ENCODE results near the gene FAM174C. TPM values are rescaled to one million over a fixed set of nuclear protein-coding genes. Genes with fewer than 3 reads are reported as not detected.

FAM174C gene
- 25.6 and 30.5 TPM in 2 replicates for total RNA-seq

GRCh38 chr19:1275260-1275975 lies at the start of gene FAM174C:
Gene FAM174C, plus strand, starts transcription at chr19:1275530. Its CDS starts 20 bp downstream, at chr19:1275550.

DNA sequence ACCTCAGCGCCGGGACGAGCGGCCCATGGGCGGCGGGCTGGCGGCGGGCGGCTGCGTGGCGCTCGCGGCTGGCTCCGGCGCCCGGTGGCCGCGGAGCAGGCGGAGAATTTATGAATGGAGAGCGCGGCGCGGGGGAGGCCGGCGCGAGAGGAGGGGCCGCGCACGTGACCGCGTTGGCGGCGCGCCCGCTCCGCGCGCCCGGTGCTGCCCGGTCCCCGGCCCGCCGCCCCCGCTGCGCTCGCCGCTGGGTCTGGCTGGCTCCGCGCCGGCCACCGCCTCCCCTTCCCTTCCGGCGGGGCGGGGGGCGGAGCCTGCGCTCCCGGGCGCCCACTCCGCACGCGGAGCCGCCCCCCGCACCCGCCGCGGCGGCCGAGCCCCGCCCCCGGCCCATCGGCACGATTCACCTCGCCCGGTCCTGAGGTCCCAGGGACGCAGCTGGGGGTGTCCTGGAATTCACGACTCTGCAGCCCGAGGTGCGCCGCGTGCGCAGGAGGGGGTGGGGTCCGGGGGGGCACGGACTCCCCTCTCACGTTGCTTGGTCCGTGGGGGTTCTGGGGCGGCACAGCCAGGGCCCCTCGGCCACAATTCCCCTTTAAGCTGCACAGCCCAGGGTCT lies 37.5 kb upstream of the FAM174C start, which contains the start of gene CBARP:
Gene CBARP (minus strand): TSS at position 252 of the 615 bp plus-strand sequence. CDS start 1,905 bp downstream, outside the sequence.

DNA sequence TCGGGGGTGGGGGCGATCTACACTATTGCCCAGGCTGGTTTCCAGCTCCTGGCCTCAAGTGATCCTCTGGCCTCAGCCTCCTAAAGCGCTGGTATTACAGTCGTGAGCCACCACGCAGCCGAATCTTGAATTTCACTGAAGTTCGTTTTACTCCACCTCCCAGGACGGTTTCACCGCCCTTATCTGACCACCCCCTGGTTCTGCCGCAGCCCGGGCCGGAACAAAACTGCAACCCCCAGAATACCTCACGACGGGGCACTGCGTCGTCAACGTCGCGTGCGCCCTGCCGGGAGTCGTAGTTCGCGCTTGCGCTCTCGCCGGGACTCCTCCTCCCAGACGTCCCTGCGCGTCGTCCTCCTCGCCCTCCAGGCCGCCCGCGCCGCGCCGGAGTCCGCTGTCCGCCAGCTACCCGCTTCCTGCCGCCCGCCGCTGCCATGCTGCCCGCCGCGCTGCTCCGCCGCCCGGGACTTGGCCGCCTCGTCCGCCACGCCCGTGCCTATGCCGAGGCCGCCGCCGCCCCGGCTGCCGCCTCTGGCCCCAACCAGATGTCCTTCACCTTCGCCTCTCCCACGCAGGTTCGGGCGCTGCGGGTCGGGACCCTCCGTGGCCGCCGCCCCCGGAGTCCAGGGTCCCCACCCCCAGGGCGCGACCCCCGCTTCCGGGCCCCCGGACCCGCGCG lies 33.8 kb upstream of the FAM174C start, which contains the start of gene ATP5F1D:
Gene ATP5F1D (plus strand): TSS at position 335 of the 679 bp plus-strand sequence. CDS start 100 bp downstream, at position 435.

DNA sequence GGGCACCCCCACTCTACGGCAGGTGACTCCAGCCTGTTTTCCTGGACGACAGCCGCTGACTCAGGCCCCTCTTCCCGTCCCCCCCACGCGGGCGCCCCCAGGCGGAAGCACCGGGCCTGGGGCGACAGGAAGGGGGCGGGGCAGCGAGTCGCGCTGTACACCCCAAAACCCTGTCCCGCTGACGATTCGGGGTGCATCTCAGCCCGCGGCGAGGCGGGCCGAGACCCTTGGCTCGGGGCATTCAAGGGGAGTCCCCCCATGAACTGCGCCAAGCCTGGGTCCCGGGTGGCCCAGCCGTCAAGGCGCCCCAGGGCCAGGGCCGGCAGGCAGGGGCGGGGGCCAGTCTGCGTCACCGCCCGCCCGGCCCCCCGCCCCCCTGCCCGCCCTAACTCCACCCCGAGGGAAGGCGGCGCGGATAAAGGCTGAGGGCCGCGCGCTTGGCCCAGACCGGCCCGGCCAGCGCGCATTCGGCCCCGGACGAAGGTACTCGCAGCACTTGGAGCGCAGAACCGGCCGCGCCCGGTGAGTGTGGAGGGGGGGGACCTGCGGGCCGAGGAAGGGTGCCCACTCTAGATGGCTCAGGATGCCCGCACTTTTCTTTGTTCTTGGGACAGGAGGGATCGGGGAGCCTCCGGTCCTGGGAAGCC lies 27.1 kb upstream of the FAM174C start, which contains the start of gene MIDN:
Gene MIDN (plus strand): TSS at position 445 of the 647 bp plus-strand sequence. CDS start 1,714 bp downstream, outside the sequence.

DNA sequence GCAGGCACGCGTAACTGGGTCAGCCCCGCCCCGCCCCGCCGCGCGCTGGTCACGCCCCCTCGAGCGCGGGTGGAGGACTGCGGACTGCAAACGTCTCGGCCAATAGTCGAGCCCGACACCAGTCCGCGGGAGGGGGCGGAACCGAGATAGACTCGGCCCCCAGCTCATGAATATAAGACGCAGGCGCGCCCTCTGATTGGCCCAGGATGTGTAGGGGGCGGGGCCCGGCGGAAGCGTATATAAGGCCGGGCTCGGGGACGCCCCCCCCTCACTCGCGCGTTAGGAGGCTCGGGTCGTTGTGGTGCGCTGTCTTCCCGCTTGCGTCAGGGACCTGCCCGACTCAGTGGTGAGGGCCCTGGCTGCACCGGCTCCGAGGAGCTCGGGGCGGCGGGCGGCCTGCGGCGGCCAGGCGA lies 6.3 kb upstream of the FAM174C start, which contains the start of gene CIRBP:
Gene CIRBP (plus strand): TSS at position 268 of the 413 bp plus-strand sequence. CDS start 1,602 bp downstream, outside the sequence.

GRCh38 chr19:1285737-1286360 lies 10.5 kb downstream of the FAM174C start, which contains the start of gene EFNA2:
Gene EFNA2, plus strand, starts transcription at chr19:1285873. Its CDS starts 296 bp downstream, at chr19:1286169.

Other genes starting within 250 kb of the FAM174C start
- gene CNN2, start 248.9 kb upstream of the FAM174C start, total RNA-seq: 140 and 181 TPM in 2 replicates
- 4.1 and 6.2 TPM in 2 replicates for gene ABCA7, start 235.4 kb upstream of the FAM174C start, total RNA-seq
- gene ARHGAP45, start 208.4 kb upstream of the FAM174C start, total RNA-seq: 6.8 and 12.9 TPM in 2 replicates
- 82.4 and 139 TPM in 2 replicates for gene POLR2E, start 180.2 kb upstream of the FAM174C start, total RNA-seq
- gene GPX4, start 171.5 kb upstream of the FAM174C start, total RNA-seq: 226 and 365 TPM in 2 replicates
- gene SBNO2, start 101.3 kb upstream of the FAM174C start, total RNA-seq: 26.5 and 37.5 TPM in 2 replicates
- gene STK11, start 69.8 kb upstream of the FAM174C start, total RNA-seq: 68.5 and 75.7 TPM in 2 replicates
- 3.1 and 3.8 TPM in 2 replicates for gene CBARP, start 37.5 kb upstream of the FAM174C start, total RNA-seq
- 21.3 and 23.3 TPM in 2 replicates for gene ATP5F1D, start 33.8 kb upstream of the FAM174C start, total RNA-seq
- 20.2 and 22.2 TPM in 2 replicates for gene MIDN, start 26.9 kb upstream of the FAM174C start, total RNA-seq
- 129 and 154 TPM in 2 replicates for gene CIRBP, start 6.2 kb upstream of the FAM174C start, total RNA-seq
- gene EFNA2, start 10.3 kb downstream of the FAM174C start, total RNA-seq: 0.27 TPM in 1 of 2 replicates, not detected in the other
- 48.8 and 60.9 TPM in 2 replicates for gene NDUFS7, start 108.4 kb downstream of the FAM174C start, total RNA-seq
- gene GAMT, start 126.0 kb downstream of the FAM174C start, total RNA-seq: 15.6 and 15.7 TPM in 2 replicates
- 66.4 and 95.1 TPM in 2 replicates for gene DAZAP1, start 132.1 kb downstream of the FAM174C start, total RNA-seq
- gene RPS15, start 162.9 kb downstream of the FAM174C start, total RNA-seq: 638 and 737 TPM in 2 replicates
- 0.07 and 0.13 TPM in 2 replicates for gene APC2, start 174.6 kb downstream of the FAM174C start, total RNA-seq
- gene C19orf25, start 203.7 kb downstream of the FAM174C start, total RNA-seq: 14.0 and 17.9 TPM in 2 replicates
- gene PCSK4, start 214.8 kb downstream of the FAM174C start, total RNA-seq: 1.1 and 1.3 TPM in 2 replicates
- 0.57 and 1.1 TPM in 2 replicates for gene REEP6, start 215.7 kb downstream of the FAM174C start, total RNA-seq
- gene ADAMTSL5, start 237.5 kb downstream of the FAM174C start, total RNA-seq: 0.22 and 0.53 TPM in 2 replicates
- gene PLK5, start 248.5 kb downstream of the FAM174C start, total RNA-seq: not detected in 2 replicates